GM18502 (cell line): ENCODE data around the gene RGS19.

Source experiments
- ATAC-seq: cut with Tn5 transposase; IDR thresholded peaks from one replicate; pipeline ENCODE4 v1.9.1; 2021; ENCODE audit warnings: mild to moderate bottlenecking; ENCODE audit not compliant: unreplicated experiment, poor library complexity

RGS19 gene

GRCh38 chr20:64037498-64038213, 41.7 kb downstream of the RGS19 start:
- ATAC-seq: no peak

GRCh38 chr20:64037199-64037497, 42.2 kb downstream of the RGS19 start:
- no peak for ATAC-seq

GRCh38 chr20:64036346-64037198, 42.7 kb downstream of the RGS19 start:
- ATAC-seq: no peak

- ATAC-seq: no peak
These were observed 43.4 kb downstream of the RGS19 start, which contains the start of gene C20orf204 for GRCh38 chr20:64035933-64036345. Gene C20orf204 (plus strand): TSS chr20:64036182. CDS start chr20:64036324, 142 bp downstream.

DNA sequence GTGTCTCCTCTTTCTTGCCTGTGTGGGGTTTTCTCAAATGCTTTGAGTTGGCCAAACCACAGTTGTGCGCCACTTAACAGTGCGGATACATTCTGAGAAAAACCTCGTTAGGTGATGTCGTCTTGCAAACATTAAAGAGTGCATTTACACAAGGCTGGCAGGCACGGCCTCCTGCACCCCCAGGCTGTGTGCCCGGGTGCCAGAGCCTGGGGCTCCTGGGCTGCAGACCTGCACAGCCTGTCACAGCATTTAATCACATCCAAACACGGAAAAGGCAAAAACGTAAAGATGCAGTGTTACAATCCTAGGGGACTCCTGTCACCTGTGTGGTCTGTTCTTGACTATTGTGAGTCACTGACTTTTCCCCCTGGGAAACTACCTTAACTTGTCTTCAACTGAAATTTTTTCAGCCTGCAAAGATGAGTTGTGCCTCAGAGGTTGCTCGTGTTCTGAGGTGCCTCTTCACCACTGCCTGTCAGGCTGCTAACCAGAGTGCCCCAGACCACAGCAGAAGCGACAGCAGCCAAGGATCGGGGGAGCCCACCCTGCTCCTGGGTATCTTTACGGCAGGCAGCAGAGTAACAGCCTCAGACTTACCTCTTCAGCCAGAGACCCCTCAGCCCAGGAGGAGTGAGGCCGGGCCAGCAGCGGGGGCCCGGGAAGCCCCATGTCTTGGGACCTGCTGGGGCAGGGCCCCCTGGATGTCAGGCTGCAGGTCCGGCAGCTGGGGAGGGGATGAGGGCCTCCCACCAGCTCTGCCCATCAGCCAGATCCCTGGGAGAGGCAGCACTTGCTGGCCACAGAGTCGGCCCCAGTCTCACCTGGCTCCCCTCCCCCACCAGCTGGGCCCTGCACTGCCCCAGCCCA, 44.0 kb downstream of the RGS19 start:
- ATAC-seq: no peak

- ATAC-seq: no peak
These were observed 45.3 kb downstream of the RGS19 start for GRCh38 chr20:64033981-64034493.

DNA sequence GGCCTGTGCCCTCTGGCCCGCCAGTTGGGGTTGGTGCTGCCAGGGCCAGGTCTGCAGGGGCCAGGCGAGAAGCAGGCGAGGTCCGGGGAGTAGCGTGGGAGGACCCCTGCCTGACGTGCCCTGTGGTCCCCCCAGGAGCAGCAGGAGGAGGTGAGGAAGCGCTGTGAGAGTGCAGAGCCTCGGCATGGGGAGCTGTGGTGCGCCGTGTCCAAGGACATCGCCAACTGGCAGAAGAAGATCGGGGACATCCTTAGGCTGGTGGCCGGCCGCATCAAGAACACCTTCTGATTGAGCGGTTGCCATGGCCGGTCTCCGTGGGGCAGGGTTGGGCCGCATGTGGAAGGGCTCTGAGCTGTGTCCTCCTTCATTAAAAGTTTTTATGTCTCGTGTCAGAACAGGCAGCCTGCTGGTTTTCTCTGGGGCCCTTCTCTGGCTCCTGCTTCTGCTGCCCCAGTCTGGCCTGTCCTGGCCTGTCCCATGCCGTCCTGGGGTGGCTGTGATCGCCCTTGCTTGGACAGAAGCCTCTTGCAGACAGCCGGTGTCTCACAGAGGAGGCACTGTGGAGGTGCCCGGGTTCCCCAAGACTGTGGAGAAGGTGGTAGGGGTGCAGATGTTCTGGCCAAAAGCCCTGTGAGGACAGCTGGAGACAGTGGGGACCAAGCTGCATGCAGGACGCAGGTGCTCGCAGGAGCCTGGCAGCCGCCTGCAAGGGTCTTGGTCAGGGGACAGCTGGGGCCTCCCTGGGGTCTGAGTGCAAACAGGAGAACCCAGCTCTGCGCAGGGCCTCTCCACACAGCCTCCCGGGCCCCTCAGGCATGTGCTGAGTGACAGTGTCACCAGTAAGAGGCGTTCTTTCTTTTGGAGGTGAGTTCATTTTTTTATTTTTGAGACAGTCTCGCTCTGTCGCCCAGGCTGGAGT, 46.4 kb downstream of the RGS19 start:
- no peak for ATAC-seq

DNA sequence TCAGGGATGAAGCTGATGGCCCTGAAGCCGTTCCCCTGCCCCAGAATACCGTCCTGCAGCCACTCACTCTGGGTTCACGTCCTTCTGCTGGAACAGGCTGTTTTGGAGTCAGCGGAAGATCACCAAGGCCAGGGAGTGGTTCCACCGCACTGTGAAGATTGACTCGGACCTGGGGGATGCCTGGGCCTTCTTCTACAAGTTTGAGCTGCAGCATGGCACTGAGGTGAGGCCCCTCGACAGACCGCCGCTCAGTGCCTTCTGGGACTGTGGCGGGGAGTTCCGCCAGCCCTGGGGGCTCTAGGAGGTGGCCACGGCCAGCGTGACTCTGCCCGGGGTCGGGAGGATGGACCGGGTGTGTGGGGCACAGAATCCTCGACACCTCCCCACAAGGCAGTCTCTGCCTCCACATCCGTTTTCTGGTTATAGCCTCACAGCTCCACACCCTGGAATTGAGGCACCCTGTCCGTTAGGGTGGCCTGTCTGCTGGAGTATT, 47.5 kb downstream of the RGS19 start:
- ATAC-seq: no peak

GRCh38 chr20:64030371-64031134, 48.8 kb downstream of the RGS19 start:
- ATAC-seq: no peak

- no peak for ATAC-seq
These were observed 49.8 kb downstream of the RGS19 start for GRCh38 chr20:64029293-64030117.

- ATAC-seq: no peak
These were observed 51.2 kb downstream of the RGS19 start for GRCh38 chr20:64027981-64028685.

DNA sequence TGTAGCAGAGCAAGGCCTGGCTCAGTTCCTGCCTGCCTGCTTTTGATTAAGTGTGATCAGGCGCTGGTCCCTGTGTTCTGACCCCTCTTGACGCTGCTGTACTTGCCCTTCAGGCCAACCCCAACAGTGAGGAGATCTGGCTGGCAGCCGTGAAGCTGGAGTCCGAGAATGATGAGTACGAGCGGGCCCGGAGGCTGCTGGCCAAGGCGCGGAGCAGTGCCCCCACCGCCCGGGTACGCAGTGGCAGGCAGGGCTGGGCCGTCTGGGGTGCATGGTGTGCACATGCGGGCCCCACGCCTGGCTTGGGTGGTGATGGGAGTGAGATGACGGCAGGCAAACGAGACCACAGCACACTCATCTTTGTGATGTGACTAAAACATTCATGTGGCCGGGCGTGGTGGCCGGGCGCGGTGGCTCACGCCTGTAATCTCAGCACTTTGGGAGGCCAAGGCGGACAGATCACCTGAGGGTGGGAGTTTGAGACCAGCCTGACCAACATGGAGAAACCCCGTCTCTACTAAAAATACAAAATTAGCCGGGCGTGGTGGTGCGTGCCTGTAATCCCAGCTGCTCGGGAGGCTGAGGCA, 53.4 kb downstream of the RGS19 start:
- no peak for ATAC-seq

DNA sequence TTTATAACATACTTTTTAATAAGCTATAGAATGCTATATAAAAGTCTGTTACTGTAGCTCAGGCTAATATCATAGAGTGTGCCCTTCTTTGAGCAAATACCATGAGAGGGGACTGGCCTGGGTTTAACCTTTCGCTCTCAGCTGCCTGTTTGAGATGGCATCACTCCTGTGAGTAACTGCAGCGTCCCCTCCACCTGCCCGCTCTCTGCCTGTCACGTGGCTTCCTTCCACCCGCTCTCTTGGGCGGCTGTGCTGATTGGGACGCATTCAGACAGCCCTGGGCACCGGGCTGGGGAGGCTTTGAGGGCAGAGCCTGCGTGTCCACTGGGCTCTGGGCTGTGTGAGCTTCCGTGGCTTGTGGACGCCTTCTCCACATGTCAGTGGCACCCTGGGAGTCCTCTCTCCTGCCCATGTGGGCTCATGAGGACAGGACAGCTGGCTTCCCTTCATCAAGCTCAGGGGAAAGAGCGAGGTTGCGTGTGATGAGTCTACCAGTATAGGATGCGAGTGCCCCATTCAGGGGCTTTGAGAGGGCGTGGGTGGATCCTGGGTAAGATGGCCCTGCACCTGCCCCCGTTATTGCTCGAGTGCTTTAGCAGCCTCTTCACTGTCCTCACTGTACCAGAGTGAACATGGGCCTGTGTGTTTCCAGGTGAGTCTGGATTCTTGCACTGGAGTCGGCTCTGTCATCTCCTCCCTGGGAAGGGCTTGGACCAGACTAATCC, 54.1 kb downstream of the RGS19 start:
- ATAC-seq: no peak

DNA sequence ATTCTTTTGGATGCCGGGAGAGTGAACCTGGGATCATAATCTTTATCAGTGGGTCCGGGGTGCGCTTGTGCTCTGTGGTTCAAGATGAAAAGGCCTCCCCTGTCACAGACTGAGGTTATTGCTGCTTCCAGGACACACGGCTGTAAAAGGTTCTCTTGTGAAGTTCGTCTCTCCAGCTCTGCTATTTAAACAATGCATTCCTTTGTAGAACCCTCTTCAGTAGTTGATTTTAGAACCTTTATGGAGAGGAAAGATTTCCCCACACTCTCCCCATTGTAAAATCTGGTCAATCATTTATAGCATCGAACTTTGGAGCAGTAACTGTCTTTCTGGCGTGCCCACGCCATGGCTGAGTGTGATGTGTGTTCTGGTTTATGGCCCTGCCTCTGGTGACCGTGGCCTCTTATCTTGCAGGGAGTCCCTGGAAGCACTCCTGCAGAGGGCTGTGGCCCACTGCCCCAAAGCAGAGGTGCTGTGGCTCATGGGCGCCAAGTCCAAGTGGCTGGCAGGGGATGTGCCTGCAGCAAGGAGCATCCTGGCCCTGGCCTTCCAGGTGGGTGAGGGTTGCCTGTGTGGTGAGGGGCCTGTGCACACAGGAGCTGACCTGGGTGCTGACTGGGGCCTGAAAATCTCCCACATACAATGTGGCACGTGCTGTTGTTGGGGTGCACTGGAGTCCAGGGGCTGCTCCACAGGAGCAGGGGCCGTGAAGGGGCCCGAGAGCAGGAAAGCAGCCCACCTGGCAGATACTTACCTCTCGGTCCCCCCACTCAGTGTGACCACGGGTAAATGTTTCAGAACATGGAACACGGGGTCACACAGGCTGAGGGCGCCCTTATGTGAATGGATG, 55.0 kb downstream of the RGS19 start:
- no peak for ATAC-seq
